GM19372 (cell line): ENCODE measurements around the gene AP2B1.

Experiments used
- ATAC-seq: cut with Tn5 transposase; IDR thresholded peaks from one replicate; pipeline ENCODE4 v1.9.1; 2021; ENCODE audit warnings: mild to moderate bottlenecking, low read depth, moderate library complexity; ENCODE audit not compliant: unreplicated experiment

AP2B1 gene

GRCh38 chr17:35725802-35726126 is 138.6 kb downstream of the AP2B1 start:
- no peak for ATAC-seq

GRCh38 chr17:35726127-35726952 is 139.2 kb downstream of the AP2B1 start:
- no peak for ATAC-seq

GRCh38 chr17:35726953-35727460 is 139.9 kb downstream of the AP2B1 start:
- no peak for ATAC-seq

- no peak for ATAC-seq
Measured at GRCh38 chr17:35727635-35728034, 140.5 kb downstream of the AP2B1 start.

GRCh38 chr17:35728551-35728950 is 141.4 kb downstream of the AP2B1 start:
- ATAC-seq: no peak

GRCh38 chr17:35729405-35729833 is 142.3 kb downstream of the AP2B1 start:
- ATAC-seq: no peak

- no peak for ATAC-seq
Measured at GRCh38 chr17:35730400-35731005, 143.4 kb downstream of the AP2B1 start.

GRCh38 chr17:35731239-35731916 is 144.3 kb downstream of the AP2B1 start, which contains the start of gene RASL10B:
RASL10B (plus strand) TSS chr17:35731639; CDS start chr17:35735185, 3,546 bp downstream.
- no peak for ATAC-seq

GRCh38 chr17:35731917-35732805 is 145.0 kb downstream of the AP2B1 start:
- ATAC-seq: no peak

- no peak for ATAC-seq
Measured at GRCh38 chr17:35732806-35733136, 145.6 kb downstream of the AP2B1 start.

- ATAC-seq: no peak
Measured at GRCh38 chr17:35733366-35733765, 146.2 kb downstream of the AP2B1 start.

- ATAC-seq: no peak
Measured at GRCh38 chr17:35734396-35734795, 147.3 kb downstream of the AP2B1 start.

GRCh38 chr17:35735036-35735805 is 148.1 kb downstream of the AP2B1 start:
- no peak for ATAC-seq

- ATAC-seq: no peak
Measured at GRCh38 chr17:35736236-35736635, 149.1 kb downstream of the AP2B1 start.

GRCh38 chr17:35738519-35739133 is 151.5 kb downstream of the AP2B1 start:
- no peak for ATAC-seq

GRCh38 chr17:35740216-35740615 is 153.1 kb downstream of the AP2B1 start:
- no peak for ATAC-seq

GRCh38 chr17:35740997-35741931 is 154.1 kb downstream of the AP2B1 start:
- ATAC-seq: no peak

- ATAC-seq: no peak
Measured at GRCh38 chr17:35742496-35742895, 155.4 kb downstream of the AP2B1 start.
